ENCODE results near the gene SLC25A15. TPM values are rescaled to one million over a fixed set of nuclear protein-coding genes. Genes with fewer than 3 reads are reported as not detected.

Gene SLC25A15
- total RNA-seq, 1 donor from 2014 or later, result 8.3 TPM

- H3K9me3 Mint-ChIP-seq (ENCODE audit: unreplicated experiment), result no peaks in the 10 kb centered on the region
- no peaks in the 10 kb centered on the region for H3K27me3 Mint-ChIP-seq (ENCODE audit: unreplicated experiment)
- TF ChIP-seq CTCF (IDR thresholded peaks at IDR 0.05), result no peak
- DNase-seq (ENCODE audit: extremely low spot score, unreplicated experiment), result peak; percentile 5
- H3K4me3 Mint-ChIP-seq (ENCODE audit: unreplicated experiment), result no peak overlapping the region
- peaks cover 37% of the 10 kb centered on the region for H3K36me3 Mint-ChIP-seq (ENCODE audit: unreplicated experiment)
- no peaks in the 10 kb centered on the region for H3K4me1 Mint-ChIP-seq (ENCODE audit: unreplicated experiment)
- H3K27ac Mint-ChIP-seq (ENCODE audit: unreplicated experiment), result no peak overlapping the region
Measured at GRCh38 chr13:40806241-40806640, 16.8 kb downstream of the SLC25A15 start.

GRCh38 chr13:40809471-40809870, 20.1 kb downstream of the SLC25A15 start:
- peaks cover 45% of the 10 kb centered on the region for H3K36me3 Mint-ChIP-seq (ENCODE audit: unreplicated experiment)
- TF ChIP-seq CTCF (IDR thresholded peaks at IDR 0.05), result no peak
- H3K9me3 Mint-ChIP-seq (ENCODE audit: unreplicated experiment), result no peaks in the 10 kb centered on the region
- no peaks in the 10 kb centered on the region for H3K4me1 Mint-ChIP-seq (ENCODE audit: unreplicated experiment)
- H3K4me3 Mint-ChIP-seq (ENCODE audit: unreplicated experiment), result no peak overlapping the region
- H3K27me3 Mint-ChIP-seq (ENCODE audit: unreplicated experiment), result no peaks in the 10 kb centered on the region
- H3K27ac Mint-ChIP-seq (ENCODE audit: unreplicated experiment), result no peak overlapping the region
- peak; percentile 7 for DNase-seq (ENCODE audit: extremely low spot score, unreplicated experiment)

GRCh38 chr13:40812102-40812501, 22.7 kb downstream of the SLC25A15 start:
- H3K9me3 Mint-ChIP-seq (ENCODE audit: unreplicated experiment), result peaks cover 20% of the 10 kb centered on the region
- no peaks in the 10 kb centered on the region for H3K4me1 Mint-ChIP-seq (ENCODE audit: unreplicated experiment)
- H3K36me3 Mint-ChIP-seq (ENCODE audit: unreplicated experiment), result peaks cover 56% of the 10 kb centered on the region
- no peak overlapping the region for H3K4me3 Mint-ChIP-seq (ENCODE audit: unreplicated experiment)
- TF ChIP-seq CTCF (IDR thresholded peaks at IDR 0.05), result no peak
- peak overlapping the region; percentile 23 for H3K27ac Mint-ChIP-seq (ENCODE audit: unreplicated experiment)
- H3K27me3 Mint-ChIP-seq (ENCODE audit: unreplicated experiment), result no peaks in the 10 kb centered on the region
- no peak for DNase-seq (ENCODE audit: extremely low spot score, unreplicated experiment)

GRCh38 chr13:40812724-40813445, 23.5 kb downstream of the SLC25A15 start:
- no peak for DNase-seq (ENCODE audit: extremely low spot score, unreplicated experiment)
- H3K9me3 Mint-ChIP-seq (ENCODE audit: unreplicated experiment), result peaks cover 20% of the 10 kb centered on the region
- H3K27ac Mint-ChIP-seq (ENCODE audit: unreplicated experiment), result no peak overlapping the region
- H3K27me3 Mint-ChIP-seq (ENCODE audit: unreplicated experiment), result no peaks in the 10 kb centered on the region
- H3K4me1 Mint-ChIP-seq (ENCODE audit: unreplicated experiment), result no peaks in the 10 kb centered on the region
- peaks cover 51% of the 10 kb centered on the region for H3K36me3 Mint-ChIP-seq (ENCODE audit: unreplicated experiment)
- no peak for TF ChIP-seq CTCF (IDR thresholded peaks at IDR 0.05)
- no peak overlapping the region for H3K4me3 Mint-ChIP-seq (ENCODE audit: unreplicated experiment)

GRCh38 chr13:40813667-40814454, 24.4 kb downstream of the SLC25A15 start:
- DNase-seq (ENCODE audit: extremely low spot score, unreplicated experiment), result no peak
- Mint-ChIP-seq H3K27me3 (ENCODE audit: unreplicated experiment) (no peaks in the 10 kb centered on the region), H3K4me3 (ENCODE audit: unreplicated experiment) (no peak overlapping the region), H3K4me1 (ENCODE audit: unreplicated experiment) (no peaks in the 10 kb centered on the region), H3K9me3 (ENCODE audit: unreplicated experiment) (peaks cover 20% of the 10 kb centered on the region), H3K27ac (ENCODE audit: unreplicated experiment) (no peak overlapping the region), H3K36me3 (ENCODE audit: unreplicated experiment) (peaks cover 48% of the 10 kb centered on the region)
- TF ChIP-seq CTCF (IDR thresholded peaks at IDR 0.05), result no peak

Data from osteocyte (in vitro differentiated cells).